HG03066 (cell line): ENCODE measurements around the gene ZSCAN5A.
"Not testable (repeated sequence)": the region's sequence is repeated elsewhere in the genome, so short reads cannot be mapped to it uniquely, and the experiment has no call there.

ENCODE experiments used
- ATAC-seq: cut with Tn5 transposase; IDR thresholded peaks from one replicate; pipeline ENCODE4 v1.9.1; 2021; ENCODE audit warnings: low read depth; ENCODE audit not compliant: unreplicated experiment

ZSCAN5A gene

DNA sequence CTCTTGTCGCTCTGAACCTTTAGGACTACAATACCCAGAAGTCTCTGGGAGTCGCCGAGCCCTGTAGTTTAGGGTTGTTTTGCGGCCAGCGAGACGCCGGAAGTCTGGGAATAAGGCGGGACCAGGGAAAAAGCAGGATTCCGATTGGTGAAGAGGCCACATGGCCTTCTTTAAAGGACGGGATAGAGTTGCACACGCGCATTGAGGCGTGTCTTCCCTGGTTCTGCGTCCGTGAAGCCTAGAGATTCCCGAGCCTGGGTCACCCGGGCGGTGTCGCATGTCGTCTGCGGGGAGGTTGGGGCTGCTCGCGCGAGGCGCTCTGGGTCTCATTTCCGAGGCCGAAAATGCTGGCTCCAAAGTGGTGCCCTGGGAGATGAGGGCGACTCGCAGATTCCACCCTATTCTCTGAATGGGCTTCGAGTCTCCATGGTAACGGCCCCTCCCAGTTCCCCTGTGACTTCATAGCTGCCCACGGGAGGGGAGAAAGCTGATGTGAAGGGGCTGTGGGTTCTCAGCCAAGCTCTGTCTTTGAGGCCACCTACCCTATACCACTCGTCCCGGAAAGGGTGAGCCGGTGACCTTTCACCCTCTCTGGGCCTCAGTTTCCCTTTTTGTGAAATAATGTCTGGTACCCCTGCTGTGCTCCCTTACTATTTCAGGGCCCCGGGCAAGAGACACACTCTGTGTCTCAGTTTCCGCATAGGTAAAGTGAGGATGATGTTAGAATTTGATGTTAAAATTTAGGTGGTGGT is 614 bp upstream of the ZSCAN5A start:
- peak; percentile 73 for ATAC-seq

DNA sequence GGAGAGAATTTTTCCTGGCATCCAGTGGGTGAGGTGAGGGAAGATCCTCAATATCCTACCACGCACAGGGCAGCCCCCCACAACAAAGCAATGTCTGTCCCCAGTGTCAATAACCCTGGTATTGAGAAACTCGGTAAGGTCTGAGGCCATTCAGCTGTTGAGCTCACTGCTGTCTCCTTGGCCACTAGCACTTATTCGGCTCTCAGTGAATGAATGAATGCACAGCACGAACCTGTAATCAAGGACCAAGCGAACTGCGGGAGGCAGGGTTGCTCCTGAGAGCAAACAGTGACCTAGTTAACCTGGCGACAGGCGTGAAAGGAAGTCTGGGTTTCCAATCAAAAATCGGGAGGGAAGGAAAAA is 640 bp downstream of the ZSCAN5A start:
- ATAC-seq: no peak

DNA sequence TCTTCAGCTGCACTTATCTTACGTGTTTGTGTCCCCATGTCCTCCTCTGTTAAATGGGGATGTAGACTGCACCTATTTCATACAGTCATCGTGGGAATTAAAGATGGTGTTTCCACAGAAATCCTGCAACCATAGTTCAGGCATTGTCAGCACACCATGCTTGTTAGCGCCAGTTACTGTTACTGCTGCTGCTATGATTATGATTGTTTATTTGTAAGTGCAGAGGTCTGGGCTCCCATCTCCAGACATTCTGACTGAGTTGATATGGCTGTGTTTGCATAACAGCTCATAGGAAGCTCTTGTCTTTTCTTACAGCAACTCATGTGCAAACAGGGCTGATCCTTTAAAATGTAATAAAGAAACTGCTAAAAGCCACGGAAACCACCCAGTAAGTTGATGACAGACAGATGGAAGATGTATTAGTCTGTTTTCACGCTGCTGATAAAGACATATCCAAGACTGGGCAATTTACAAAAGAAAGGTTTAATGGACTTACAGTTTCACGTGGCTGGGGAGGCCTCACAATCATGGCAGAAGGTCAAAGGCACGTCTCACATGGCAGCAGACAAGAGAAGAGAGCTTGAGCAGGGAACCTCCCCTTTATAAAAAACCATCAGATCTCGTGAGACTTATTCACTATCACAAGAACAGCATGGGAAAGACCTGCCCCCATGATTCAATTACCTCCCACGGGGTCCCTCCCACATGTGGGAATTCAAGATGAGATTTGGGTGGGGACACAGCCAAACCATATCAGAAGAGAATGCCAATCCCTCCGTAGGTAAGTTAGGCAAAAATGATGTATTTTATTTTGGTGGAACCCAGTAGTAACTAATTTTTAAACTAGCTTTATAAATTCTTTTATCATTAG is 1.6 kb downstream of the ZSCAN5A start:
- ATAC-seq: no peak

DNA sequence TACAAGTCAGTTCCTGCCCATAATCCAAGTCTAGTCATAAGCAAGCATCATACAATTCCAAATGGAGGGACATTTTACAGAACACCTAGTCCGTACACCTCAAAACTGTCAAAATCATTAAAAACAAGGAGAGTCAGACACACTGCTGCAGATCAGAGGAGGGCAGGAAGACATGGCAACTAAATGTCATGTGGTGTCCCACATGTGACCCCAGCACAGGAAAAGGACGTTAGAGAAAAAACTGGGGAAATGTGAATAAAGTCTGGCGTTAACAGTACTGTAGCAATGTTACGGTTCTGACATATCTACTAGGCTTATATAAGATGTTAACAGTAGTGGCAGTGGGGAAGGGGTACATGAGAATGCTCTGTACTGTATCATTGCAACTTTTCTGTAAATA is 2.3 kb downstream of the ZSCAN5A start:
- no peak for ATAC-seq

DNA sequence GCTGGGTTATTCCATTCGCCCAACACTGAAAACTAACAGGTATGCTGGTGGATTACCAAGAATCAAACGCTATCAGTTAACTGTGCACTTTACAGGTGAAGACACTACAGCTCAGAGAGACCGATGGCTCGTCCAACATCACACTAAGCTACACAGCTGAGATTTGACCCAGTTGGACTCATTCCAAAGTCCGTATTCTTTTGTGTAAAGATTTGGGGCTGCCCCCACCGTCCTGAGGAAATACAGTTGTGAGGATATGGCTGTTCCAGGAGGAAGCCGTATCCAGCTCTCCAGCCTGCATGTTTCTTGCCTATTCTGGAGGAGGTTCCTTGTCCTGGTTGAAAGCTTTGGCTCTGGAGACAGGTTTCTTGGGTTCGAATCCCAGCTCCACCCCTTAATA is 4.2 kb downstream of the ZSCAN5A start:
- ATAC-seq: no peak

DNA sequence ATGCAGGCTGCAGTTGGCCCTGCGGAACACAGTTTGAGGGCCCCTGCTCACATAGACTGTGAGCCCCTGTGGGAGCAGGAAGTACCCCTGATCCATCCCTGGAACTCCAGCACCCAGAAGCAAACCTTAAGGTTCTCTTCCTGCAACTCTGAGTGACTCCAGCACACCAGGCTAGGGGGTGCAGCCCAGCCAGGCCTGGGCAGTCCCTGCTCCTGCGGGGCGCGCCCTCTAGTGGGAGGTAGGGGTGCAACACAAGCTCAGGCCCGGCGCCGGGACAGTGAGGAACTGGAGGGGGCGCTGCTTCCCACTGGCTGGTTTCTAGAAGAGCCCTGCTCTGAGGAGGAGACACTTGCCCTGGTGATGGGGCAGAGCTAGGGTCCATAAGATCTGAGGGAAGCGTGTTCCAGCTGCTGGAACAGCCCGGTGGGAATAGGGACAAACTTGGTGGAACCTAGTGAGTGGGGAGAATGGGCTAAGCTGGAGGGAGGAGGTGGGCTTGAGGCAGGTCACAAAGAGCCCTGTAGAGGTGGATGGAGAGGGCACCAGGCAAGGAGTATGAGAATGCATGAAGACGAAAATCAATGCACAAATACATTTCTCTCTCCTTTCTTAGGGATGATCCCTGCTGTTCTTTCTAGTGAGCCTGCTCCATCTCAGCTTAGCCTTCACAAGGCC is 5.0 kb downstream of the ZSCAN5A start:
- ATAC-seq: no peak

DNA sequence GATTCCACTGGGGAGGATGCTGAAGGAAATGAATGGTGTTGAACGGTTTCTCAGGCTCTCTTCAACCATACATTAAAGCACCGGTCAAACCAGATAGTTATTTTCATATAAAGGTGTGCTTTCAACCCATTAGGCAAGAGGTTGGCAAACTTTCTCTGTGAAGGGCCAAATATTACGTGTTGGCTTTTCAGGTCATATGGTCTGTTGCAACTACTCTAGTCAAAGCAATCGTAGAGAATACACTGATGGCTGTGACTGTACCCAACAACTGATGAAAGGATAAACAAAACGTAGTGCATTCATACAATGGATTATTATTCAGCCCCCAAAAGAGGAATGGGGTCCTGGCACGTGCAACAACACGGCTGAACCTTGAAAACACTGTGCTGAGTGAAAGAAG is 5.8 kb downstream of the ZSCAN5A start:
- ATAC-seq: no peak

DNA sequence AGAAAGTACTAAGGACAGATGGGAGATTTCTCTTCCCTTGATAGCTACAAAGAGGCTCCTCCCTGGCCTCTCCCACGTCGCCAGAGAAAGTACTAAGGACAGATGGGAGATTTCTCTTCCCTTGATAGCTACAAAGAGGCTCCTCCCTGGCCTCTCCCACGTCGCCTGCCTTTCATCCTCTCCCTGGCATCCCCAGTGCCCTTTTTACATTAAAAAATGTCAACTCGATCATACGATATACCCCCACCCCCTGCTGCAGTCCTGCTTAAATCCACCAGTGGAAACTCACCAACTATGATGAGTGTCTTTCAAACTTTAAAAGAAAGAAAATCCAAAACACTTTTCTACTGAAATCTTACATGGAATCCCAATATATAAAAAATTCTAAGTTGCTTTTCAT is 7.6 kb downstream of the ZSCAN5A start:
- ATAC-seq: not testable (repeated sequence)

DNA sequence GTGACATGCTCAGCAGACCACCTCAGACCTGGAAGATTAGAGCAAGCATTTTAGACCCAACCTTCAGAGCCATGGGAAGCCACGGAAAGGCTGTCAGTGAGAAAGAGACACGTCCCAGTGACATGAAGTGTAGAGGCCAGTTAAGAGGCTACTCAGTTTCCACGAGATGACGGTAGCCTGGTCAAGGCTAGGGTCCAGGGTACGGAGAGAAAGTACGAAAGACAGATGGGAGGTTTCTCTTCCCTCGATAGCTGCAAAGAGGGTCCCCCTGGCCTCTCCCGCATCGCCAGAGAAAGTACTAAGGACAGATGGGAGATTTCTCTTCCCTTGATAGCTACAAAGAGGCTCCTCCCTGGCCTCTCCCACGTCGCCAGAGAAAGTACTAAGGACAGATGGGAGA is 8.6 kb downstream of the ZSCAN5A start:
- no peak for ATAC-seq

DNA sequence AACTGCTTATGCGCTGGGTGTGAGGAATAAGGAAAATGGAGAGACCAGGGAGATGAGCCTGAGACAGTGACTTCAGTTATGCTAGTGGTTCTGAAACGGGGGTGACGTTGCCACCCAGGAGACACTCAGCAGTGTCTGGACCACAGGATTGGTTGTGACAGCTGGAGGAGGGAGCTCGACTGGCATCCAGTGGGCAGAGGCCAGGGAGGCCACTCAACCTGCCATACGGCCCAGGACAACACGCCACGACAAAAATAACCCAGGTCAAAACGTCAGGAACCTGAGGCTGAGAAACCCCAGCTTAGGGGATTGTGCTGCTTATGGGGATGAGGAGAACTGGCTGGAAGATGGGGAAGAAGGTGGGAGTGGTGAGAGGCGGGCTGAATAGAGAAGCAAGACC is 10.4 kb downstream of the ZSCAN5A start:
- no peak for ATAC-seq

DNA sequence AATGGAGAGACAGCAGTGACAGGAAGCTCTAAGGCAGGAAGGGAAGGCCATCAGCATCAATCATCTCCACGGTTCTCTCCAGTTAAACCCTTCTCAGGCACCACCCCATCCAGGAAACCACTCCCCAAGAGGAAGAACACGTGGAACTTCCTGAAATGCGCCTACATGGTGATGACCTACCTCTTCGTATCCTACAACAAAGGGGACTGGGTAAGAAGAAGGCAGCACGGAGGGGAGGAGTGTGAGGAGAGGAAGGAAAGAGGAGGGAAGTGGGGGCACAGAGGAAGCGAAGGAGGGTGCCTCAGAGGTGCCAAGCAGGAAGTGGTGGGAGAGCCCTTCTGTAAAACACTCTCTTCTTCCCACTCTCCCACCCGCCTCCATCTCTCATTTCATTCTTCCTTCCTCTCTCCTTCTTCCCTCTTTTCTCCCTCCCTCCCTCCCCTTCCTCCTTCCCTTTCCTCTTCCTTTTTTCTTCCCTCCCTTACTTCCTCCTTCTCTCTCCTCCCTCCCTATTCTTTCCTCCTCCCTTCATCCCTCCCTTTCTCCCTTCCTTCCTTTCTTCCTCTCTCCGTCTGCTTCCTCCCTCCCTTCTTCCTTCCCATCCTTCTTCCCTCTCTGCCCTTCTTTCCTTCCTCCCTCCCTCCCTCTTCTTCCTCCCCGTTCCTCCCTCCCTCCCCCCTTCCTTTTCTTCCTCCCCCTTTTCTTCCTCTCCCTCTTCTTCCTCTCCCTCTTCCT is 12.6 kb downstream of the ZSCAN5A start:
- ATAC-seq: no peak

DNA sequence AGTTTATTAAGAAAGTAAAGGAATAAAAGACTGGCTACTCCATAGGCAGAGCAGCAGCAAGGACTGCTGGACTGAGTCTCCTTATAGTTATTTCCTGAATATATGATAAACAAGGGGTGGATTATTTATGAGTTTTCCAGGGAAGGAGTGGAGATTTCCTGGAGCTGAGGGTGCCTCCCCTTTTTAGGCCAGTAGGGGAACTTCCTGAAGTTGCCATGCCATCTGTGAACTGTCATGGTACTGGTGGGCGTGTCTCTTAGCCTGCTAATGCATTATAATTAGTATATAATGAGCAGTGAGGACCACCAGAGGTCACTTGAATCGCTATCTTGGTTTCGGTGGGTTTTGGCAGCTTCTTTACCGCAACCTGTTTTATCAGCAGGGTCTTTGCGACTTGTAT is 13.5 kb downstream of the ZSCAN5A start:
- no peak for ATAC-seq

DNA sequence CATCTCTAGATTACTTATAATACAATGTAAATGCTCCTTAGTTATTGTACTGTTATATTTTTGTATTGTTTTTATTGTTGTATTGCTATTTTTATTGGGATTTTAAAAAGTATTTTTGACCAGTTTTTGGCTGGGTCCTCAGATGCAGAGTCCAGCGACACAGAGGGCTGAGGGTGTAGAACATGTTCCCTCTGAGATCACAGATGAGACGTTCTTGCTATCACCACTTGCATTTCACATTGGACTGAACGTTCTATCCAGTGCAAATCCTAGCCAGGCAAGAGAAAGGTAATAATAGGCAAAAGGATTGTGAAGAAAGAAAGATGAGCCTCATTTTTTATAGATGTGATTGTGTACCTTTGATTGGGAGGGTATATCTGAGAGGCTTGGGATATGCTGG is 15.0 kb downstream of the ZSCAN5A start:
- no peak for ATAC-seq

DNA sequence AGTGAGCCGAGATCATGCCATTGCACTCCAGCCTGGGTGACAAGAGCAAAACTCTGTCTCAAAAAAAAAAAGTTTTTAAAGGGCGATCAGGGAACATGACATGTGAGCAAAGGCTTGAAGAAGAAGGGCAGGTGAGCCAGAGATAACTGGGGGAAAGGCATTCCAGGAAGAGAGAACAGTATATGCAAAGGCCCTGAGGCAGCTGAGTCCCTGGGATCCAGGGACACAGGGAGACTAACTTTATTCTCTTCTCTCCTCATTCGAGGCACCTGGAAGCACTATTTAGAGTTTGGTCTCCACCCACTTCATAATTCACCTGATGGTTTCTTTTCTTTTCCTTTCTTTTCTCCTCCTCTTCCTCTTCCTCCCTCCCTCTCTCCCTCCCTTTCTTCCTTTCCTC is 17.6 kb downstream of the ZSCAN5A start:
- no peak for ATAC-seq

DNA sequence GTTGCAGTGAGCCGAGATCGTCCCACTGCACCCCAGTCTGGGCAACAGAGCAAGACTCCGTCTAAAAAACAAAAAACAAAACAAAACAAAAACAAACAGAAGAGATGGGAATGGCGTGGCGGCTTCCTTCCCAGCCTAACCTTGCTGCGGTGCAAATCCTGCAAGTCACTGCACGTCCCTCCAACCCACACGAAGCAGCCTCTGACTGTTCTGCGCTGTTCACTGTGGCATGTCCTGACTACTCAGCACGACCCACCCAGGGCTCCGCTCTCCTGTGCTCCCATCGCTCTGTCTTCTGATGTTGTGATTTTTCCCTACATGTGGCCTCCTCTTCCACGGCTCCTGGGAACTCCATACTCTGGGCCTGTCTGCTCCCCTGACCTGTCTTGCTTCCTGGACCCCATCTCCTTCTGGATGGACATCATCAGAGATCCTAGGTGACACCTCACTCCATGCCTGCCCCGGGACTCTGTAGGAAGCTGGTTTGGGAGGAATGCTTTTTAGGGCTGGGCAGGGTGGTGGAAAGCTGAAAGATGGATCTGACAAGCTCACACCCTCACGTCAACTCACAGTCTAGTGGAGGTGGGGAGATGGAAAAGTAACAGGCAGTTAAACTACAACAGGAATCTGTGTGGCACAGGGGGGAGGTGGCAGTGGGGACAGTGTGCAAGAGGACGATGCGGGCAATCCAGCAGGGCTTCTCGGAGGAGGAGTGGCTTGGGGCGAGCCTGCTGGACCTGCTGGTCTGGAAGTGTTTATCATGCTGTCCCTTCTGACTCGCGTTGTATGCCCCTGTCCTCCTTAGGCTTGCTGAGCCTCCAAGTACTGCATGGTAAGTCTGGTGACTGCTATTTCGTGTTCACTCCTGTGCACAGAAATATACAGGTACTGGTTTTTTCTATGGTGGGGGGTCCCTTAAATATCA is 18.8 kb downstream of the ZSCAN5A start:
- no peak for ATAC-seq

DNA sequence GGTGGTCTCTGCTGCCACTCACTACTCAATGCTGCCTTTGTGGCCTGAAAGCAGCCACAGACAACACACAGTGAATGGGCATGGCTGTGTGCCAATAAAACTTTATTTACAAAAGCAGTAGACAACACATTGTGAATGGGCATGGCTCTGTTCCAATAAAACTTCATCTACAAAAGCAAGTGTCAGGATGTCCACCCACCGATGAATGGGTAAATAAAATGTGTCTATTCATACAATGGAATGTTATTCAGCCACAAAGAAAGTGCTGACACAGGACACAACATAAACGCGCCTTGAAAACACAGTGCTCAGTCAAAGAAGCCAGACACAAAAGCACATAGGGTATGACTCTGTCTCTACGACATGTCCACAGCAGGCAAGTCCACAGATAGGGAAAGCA is 20.1 kb downstream of the ZSCAN5A start:
- ATAC-seq: no peak

DNA sequence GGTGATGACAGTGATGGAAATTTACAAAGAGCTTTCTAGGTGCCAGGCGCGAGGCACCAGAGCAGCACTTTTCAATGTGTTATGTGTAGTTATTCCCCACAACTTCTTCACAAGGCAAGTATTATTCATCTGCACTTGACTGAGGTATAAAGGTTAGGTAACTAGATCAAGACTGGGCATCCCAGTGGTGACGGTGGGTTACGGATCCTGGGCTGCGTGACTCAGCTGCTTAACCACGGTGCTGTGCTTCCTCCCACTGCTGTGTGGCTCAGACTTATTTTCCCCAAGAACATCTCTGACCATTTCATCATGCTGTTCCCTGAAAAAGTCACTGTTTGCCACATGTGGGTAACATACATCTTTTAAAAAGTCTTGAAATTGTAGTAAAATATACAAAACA is 22.8 kb downstream of the ZSCAN5A start:
- no peak for ATAC-seq

DNA sequence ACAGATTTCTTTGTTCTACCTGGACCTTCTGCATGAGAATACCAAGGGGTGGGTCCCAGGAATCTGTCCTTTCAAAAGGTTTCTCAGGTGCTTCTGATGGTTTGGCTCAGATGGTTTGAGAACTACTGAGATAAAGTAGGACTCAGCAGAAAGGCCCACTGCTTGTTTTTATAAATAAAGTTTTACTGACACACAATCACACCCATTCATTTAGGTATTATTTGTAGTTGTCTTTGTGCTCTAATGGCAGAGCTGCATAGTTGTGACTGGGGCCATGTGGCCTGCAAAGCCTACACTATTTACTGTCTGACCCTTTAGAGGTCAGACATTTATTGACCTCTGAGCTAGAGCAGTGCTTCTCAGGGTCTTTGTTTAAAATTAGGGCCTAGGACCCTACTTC is 24.5 kb downstream of the ZSCAN5A start:
- ATAC-seq: no peak

DNA sequence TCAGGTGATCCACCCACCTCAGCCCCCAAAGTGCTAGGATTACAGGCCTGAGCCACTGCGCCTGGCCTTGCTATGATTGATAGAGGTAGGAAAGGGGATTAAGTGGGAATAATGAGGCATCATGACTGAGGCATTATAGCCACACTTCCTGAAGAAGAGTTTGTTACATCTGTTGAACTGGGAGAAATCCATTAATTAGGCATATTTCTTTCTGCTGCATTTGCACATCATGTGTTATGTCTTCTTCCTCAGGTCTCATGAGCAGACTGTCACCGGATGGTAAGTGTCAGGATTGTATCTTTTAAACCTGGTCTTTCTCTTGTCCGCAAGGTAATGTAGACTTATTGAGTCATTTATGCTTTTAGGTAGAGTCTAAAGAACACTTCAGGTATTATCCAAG is 29.9 kb downstream of the ZSCAN5A start:
- no peak for ATAC-seq

DNA sequence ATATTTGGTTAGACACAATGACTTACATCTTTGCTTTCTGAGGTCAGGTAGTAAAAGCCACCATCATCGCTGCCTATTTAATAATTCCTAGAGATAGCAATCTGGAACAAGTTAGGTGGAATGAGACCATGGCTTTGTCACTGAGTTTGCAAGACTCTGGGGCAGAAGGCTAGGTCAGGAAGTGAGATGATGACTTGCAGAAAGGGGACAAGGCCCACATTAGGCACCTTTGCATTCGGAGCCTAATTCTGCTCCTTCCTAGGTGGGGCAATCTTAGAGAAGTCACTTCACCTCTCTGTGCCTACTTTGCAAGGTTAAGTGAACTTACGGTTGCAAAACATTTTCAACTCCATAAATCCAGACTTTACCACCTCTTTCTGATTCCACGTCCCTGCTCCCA is 31.8 kb downstream of the ZSCAN5A start:
- ATAC-seq: no peak
